Fibroblast of lung (primary cell): ENCODE measurements around the gene CRYL1. TPM values are rescaled to one million over a fixed set of nuclear protein-coding genes. Genes with fewer than 3 reads are reported as not detected.

Experiments used
- DNase-seq, 2 donors: peaks; one replicate each; pipeline versions ENCODE4 v3.0.0 to v3.0.0-alpha.2; 2010; ENCODE audit warnings: low read depth in 2 of 2
- H2AFZ ChIP-seq: 2 replicates; pipeline ENCODE4 v1.5.1; 2012; ENCODE audit warnings: low read length, control low read depth, inconsistent platforms
- H3K27ac ChIP-seq: 2 replicates; pipeline ENCODE4 v1.5.1; 2011; ENCODE audit warnings: low read length, control low read depth; ENCODE audit not compliant: insufficient read depth
- H3K27me3 ChIP-seq: 2 replicates; pipeline ENCODE4 v1.5.1; 2011; ENCODE audit warnings: mild to moderate bottlenecking, low read length; ENCODE audit not compliant: control insufficient read depth, insufficient read depth
- H3K36me3 ChIP-seq: 2 replicates; pipeline ENCODE4 v1.5.1; 2011; ENCODE audit warnings: low read length; ENCODE audit not compliant: control insufficient read depth, insufficient read depth
- H3K4me1 ChIP-seq: 2 replicates; pipeline ENCODE4 v1.5.1; 2011; ENCODE audit warnings: low read length; ENCODE audit not compliant: control insufficient read depth, insufficient read depth; ENCODE audit errors: extremely low read depth
- H3K4me2 ChIP-seq: 2 replicates; pipeline ENCODE4 v1.5.1; 2011; ENCODE audit warnings: low read length, control low read depth; ENCODE audit not compliant: insufficient read depth; ENCODE audit errors: extremely low read depth
- H3K4me3 ChIP-seq, 4 experiments: fragments of 200-600 bp in 1 of 4; sonication (generic) in 1 of 4; replicated peaks in 1 of 4; 2 replicates each; pipeline ENCODE4 v1.5.1; 2011 to 2016; ENCODE audit warnings: low read length in 4 of 4, low read depth in 3 of 4, mild to moderate bottlenecking in 3 of 4, control low read depth in 2 of 4, inconsistent platforms in 1 of 4, mixed read lengths in 1 of 4; ENCODE audit not compliant: insufficient read depth in 1 of 4; ENCODE audit errors: control extremely low read depth in 1 of 4
- H3K79me2 ChIP-seq: 2 replicates; pipeline ENCODE4 v1.5.1; 2012; ENCODE audit warnings: mild to moderate bottlenecking, low read length, inconsistent platforms; ENCODE audit not compliant: control insufficient read depth, insufficient read depth
- H3K9ac ChIP-seq: 2 replicates; pipeline ENCODE4 v1.5.1; 2011; ENCODE audit warnings: mild to moderate bottlenecking, low read length, control low read depth; ENCODE audit not compliant: insufficient read depth
- H3K9me3 ChIP-seq: 2 replicates; pipeline ENCODE4 v1.5.1; 2012; ENCODE audit warnings: low read depth, low read length; ENCODE audit not compliant: control insufficient read depth, insufficient read depth
- H4K20me1 ChIP-seq: 2 replicates; pipeline ENCODE4 v1.5.1; 2011; ENCODE audit warnings: low read length; ENCODE audit not compliant: control insufficient read depth, insufficient read depth; ENCODE audit errors: extremely low read depth
- CTCF ChIP-seq, 2 donors: IDR thresholded peaks in 1 of 2; conservative IDR thresholded peaks in 1 of 2; 1 replicate in 1 of 2; 2 replicates in 1 of 2; pipeline ENCODE4 v1.5.1; 2011 to 2012; ENCODE audit warnings: low read length in 2 of 2, control low read depth in 1 of 2, inconsistent platforms in 1 of 2, low read depth in 1 of 2, mild to moderate bottlenecking in 1 of 2
- EZH2 ChIP-seq: IDR thresholded peaks from 2 replicates; pipeline ENCODE4 v1.5.1; 2012; ENCODE audit warnings: low read length, control low read depth, mild to moderate bottlenecking; ENCODE audit errors: missing control alignments
- polyA plus RNA-seq, 2 donors: library from polyadenylated mRNA; depleted of rRNA in 1 of 2; stranded (reverse) in 1 of 2; unstranded in 1 of 2; fragments of >200 nt; gene quantifications; 2 replicates each; pipeline ENCODE4 v1.2.1, GENCODE V29; 2011 to 2012; ENCODE audit warnings: missing spikeins in 1 of 2
- total RNA-seq: library from RNA; depleted of rRNA; stranded (reverse); fragments of >200 nt; gene quantifications from 2 replicates; pipeline ENCODE4 v1.2.1, GENCODE V29; 2014

CRYL1 gene
- total and polyA plus RNA-seq, 2 donors (not counting 1 experiment from before 2014, with no cell fraction given) = 18.3 to 20.1 TPM

GRCh38 chr13:20571676-20572075 is 46.0 kb upstream of the CRYL1 start:
- H3K9me3 ChIP-seq = no peaks in the 10 kb centered on the region
- H3K36me3 ChIP-seq = peaks cover 2% of the 10 kb centered on the region
- H3K27ac ChIP-seq = no peak overlapping the region
- H2AFZ ChIP-seq = no peak overlapping the region
- DNase-seq = no peak
- no peak overlapping the region for H3K9ac ChIP-seq
- H3K4me3 ChIP-seq = no peak overlapping the region
- H3K4me1 ChIP-seq = peaks cover 2% of the 10 kb centered on the region
- H3K4me2 ChIP-seq = no peak overlapping the region
- TF ChIP-seq CTCF (conservative IDR thresholded peaks at IDR 0.05 in 1 of 2, IDR thresholded peaks at IDR 0.05 in 1 of 2; ENCODE audit: low read depth in 1 of 2, low read length in 2 of 2) (no peak), EZH2 (no peak)
- no peaks in the 10 kb centered on the region for H4K20me1 ChIP-seq
- H3K79me2 ChIP-seq = no peaks in the 10 kb centered on the region
- no peaks in the 10 kb centered on the region for H3K27me3 ChIP-seq

- no peak overlapping the region for H3K9ac ChIP-seq
- H2AFZ ChIP-seq = no peak overlapping the region
- no peaks in the 10 kb centered on the region for H3K79me2 ChIP-seq
- no peak overlapping the region for H3K4me2 ChIP-seq
- peaks cover 2% of the 10 kb centered on the region for H3K36me3 ChIP-seq
- no peaks in the 10 kb centered on the region for H4K20me1 ChIP-seq
- peaks cover 2% of the 10 kb centered on the region for H3K4me1 ChIP-seq
- H3K4me3 ChIP-seq = no peak overlapping the region
- no peak overlapping the region for H3K27ac ChIP-seq
- no peaks in the 10 kb centered on the region for H3K9me3 ChIP-seq
- peak in 1 of 2 donors; percentile 71 for DNase-seq
- no peaks in the 10 kb centered on the region for H3K27me3 ChIP-seq
- TF ChIP-seq CTCF (conservative IDR thresholded peaks at IDR 0.05 in 1 of 2, IDR thresholded peaks at IDR 0.05 in 1 of 2; ENCODE audit: low read depth in 1 of 2, low read length in 2 of 2) (no peak), EZH2 (no peak)
Measured at GRCh38 chr13:20570517-20570916, 44.9 kb upstream of the CRYL1 start.

GRCh38 chr13:20567881-20568528 is 42.3 kb upstream of the CRYL1 start:
- H3K4me2 ChIP-seq = peak overlapping the region; percentile 95
- TF ChIP-seq CTCF (conservative IDR thresholded peaks at IDR 0.05 in 1 of 2, IDR thresholded peaks at IDR 0.05 in 1 of 2; ENCODE audit: low read depth in 1 of 2, low read length in 2 of 2) (no peak), EZH2 (no peak)
- no peaks in the 10 kb centered on the region for H4K20me1 ChIP-seq
- DNase-seq = no peak
- H2AFZ ChIP-seq = peak overlapping the region; percentile 98
- no peaks in the 10 kb centered on the region for H3K79me2 ChIP-seq
- H3K9ac ChIP-seq = peak overlapping the region; percentile 95
- no peaks in the 10 kb centered on the region for H3K9me3 ChIP-seq
- no peaks in the 10 kb centered on the region for H3K36me3 ChIP-seq
- H3K27me3 ChIP-seq = no peaks in the 10 kb centered on the region
- peaks cover 2% of the 10 kb centered on the region for H3K4me1 ChIP-seq
- peak overlapping the region; percentile 64 to 88 (median 76) for H3K4me3 ChIP-seq
- H3K27ac ChIP-seq = peak overlapping the region; percentile 97
